H1 (cell line): Measurements from ENCODE around the gene KIAA1328.
A peak's percentile ranks its signal among the peaks of the same experiment; 100 is the strongest.

Experiments used
- CBX8 ChIP-seq: fragments of 300-800, 300-1000 bp; sonication (generic); IDR thresholded peaks from 2 replicates; pipeline ENCODE4 v1.7.1; 2016; ENCODE audit warnings: low read depth, low read length, borderline replicate concordance
- CHD2 ChIP-seq: IDR thresholded peaks from 2 replicates; pipeline ENCODE4 v1.6.1; 2012; ENCODE audit warnings: low read length, improper control_type of control experiment
- CREB1 ChIP-seq: IDR thresholded peaks from 2 replicates; pipeline ENCODE4 v1.6.1; 2012; ENCODE audit warnings: inconsistent platforms
- EP300 ChIP-seq, 2 experiments: IDR thresholded peaks; 1 replicate in 1 of 2; 2 replicates in 1 of 2; pipeline ENCODE4 v1.6.1; 2011 to 2012; ENCODE audit warnings: low read depth in 2 of 2, low read length in 2 of 2, mild to moderate bottlenecking in 2 of 2, borderline replicate concordance in 1 of 2, inconsistent platforms in 1 of 2, moderate library complexity in 1 of 2
- EZH2 ChIP-seq: fragments of 200-600 bp; sonication (generic); IDR thresholded peaks from 2 replicates; pipeline ENCODE4 v1.7.1; 2012; ENCODE audit warnings: low read depth, mild to moderate bottlenecking, moderate library complexity, low read length, inconsistent platforms; ENCODE audit not compliant: severe bottlenecking
- HDAC6 ChIP-seq: IDR thresholded peaks from one replicate; pipeline ENCODE4 v1.7.1; 2012; ENCODE audit warnings: low read depth, mild to moderate bottlenecking, inconsistent platforms, low read length, moderate library complexity
- POLR2A ChIP-seq, 2 experiments: IDR thresholded peaks; 1 replicate in 1 of 2; 2 replicates in 1 of 2; pipeline ENCODE4 v1.6.1; 2011; ENCODE audit warnings: low read depth in 2 of 2, low read length in 2 of 2, mild to moderate bottlenecking in 2 of 2; ENCODE audit errors: control extremely low read depth in 1 of 2
- POLR2AphosphoS5 ChIP-seq: IDR thresholded peaks from 2 replicates; pipeline ENCODE4 v1.6.1; 2011; ENCODE audit warnings: low read depth, low read length
- RAD21 ChIP-seq, 2 experiments: IDR thresholded peaks in 1 of 2; conservative IDR thresholded peaks in 1 of 2; 2 replicates each; pipeline ENCODE4 v1.6.1; 2011; ENCODE audit warnings: low read depth in 2 of 2, low read length in 2 of 2, improper control_type of control experiment in 1 of 2, inconsistent platforms in 1 of 2, mild to moderate bottlenecking in 1 of 2, moderate library complexity in 1 of 2
- SRF ChIP-seq: IDR thresholded peaks from 2 replicates; pipeline ENCODE4 v1.6.1; 2011; ENCODE audit warnings: mild to moderate bottlenecking, low read depth, low read length, moderate library complexity
- TCF12 ChIP-seq: IDR thresholded peaks from 2 replicates; pipeline ENCODE4 v1.6.1; 2011; ENCODE audit warnings: low read depth, mild to moderate bottlenecking, low read length
- TF ChIP-seq, protein P1 (sequence below), 3 experiments: IDR thresholded peaks; 1 replicate in 2 of 3; 2 replicates in 1 of 3; pipeline versions ENCODE4 v1.5.1 to v1.6.1; 2011; ENCODE audit warnings: low read length in 3 of 3, mild to moderate bottlenecking in 3 of 3, inconsistent platforms in 2 of 3, low read depth in 1 of 3, moderate library complexity in 1 of 3; ENCODE audit not compliant: insufficient read depth in 1 of 3; ENCODE audit errors: control extremely low read depth in 1 of 3

- TF ChIP-seq SRF (no peak), CREB1 (no peak), RAD21 (IDR thresholded peaks at IDR 0.05 in 1 of 2, conservative IDR thresholded peaks at IDR 0.05 in 1 of 2; ENCODE audit: low read depth in 2 of 2, low read length in 2 of 2) (peak; percentile 72 to 78), CHD2 (no peak), EP300 (IDR thresholded peaks at IDR 0.05; ENCODE audit: borderline replicate concordance in 1 of 2, low read depth in 2 of 2, low read length in 2 of 2) (no peak), HDAC6 (no peak), POLR2AphosphoS5 (no peak), CBX8 (no peak), POLR2A (IDR thresholded peaks at IDR 0.05; ENCODE audit: control extremely low read depth in 1 of 2, low read depth in 2 of 2, low read length in 2 of 2) (no peak), TCF12 (no peak), EZH2 (no peak)
- TF ChIP-seq, protein P1, sequence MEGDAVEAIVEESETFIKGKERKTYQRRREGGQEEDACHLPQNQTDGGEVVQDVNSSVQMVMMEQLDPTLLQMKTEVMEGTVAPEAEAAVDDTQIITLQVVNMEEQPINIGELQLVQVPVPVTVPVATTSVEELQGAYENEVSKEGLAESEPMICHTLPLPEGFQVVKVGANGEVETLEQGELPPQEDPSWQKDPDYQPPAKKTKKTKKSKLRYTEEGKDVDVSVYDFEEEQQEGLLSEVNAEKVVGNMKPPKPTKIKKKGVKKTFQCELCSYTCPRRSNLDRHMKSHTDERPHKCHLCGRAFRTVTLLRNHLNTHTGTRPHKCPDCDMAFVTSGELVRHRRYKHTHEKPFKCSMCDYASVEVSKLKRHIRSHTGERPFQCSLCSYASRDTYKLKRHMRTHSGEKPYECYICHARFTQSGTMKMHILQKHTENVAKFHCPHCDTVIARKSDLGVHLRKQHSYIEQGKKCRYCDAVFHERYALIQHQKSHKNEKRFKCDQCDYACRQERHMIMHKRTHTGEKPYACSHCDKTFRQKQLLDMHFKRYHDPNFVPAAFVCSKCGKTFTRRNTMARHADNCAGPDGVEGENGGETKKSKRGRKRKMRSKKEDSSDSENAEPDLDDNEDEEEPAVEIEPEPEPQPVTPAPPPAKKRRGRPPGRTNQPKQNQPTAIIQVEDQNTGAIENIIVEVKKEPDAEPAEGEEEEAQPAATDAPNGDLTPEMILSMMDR (IDR thresholded peaks at IDR 0.05; ENCODE audit: control extremely low read depth in 1 of 3, insufficient read depth in 1 of 3, low read depth in 1 of 3, low read length in 3 of 3): peak in 2 of 3 experiments; percentile 52 to 84; a peak in 3 of 4 replicates
Measured at GRCh38 chr18:37207343-37207742, 378.4 kb downstream of the KIAA1328 start.
